Left renal pelvis (tissue), 4 donors: ENCODE data around the gene PDCD1LG2. TPM values are rescaled to one million over a fixed set of nuclear protein-coding genes. Genes with fewer than 3 reads are reported as not detected.
A peak's percentile ranks its signal among the peaks of the same experiment; 100 is the strongest.
"Not testable (repeated sequence)": the region's sequence is repeated elsewhere in the genome, so short reads cannot be mapped to it uniquely, and the experiment has no call there.

ENCODE experiments used
- DNase-seq, 4 donors: peaks; one replicate each; pipeline ENCODE4 v3.0.0-alpha.2; 2013; ENCODE audit warnings: low read depth in 4 of 4, low spot score in 3 of 4
- polyA plus RNA-seq, 4 donors: library from polyadenylated mRNA; unstranded; fragments of 120-200 nt; gene quantifications; one replicate each; pipeline ENCODE4 v1.2.1, GENCODE V29; 2013; ENCODE audit not compliant: insufficient read length in 4 of 4

PDCD1LG2 gene
- polyA plus RNA-seq, 4 donors, result 0.13 to 0.37 (median 0.27) TPM; not detected in 1

- DNase-seq, result no peak
Observed at GRCh38 chr9:5563417-5563815, 53.1 kb downstream of the PDCD1LG2 start.

GRCh38 chr9:5563886-5564285 lies 53.6 kb downstream of the PDCD1LG2 start:
- DNase-seq, result no peak

GRCh38 chr9:5566054-5566618 lies 55.8 kb downstream of the PDCD1LG2 start:
- DNase-seq, result no peak

- DNase-seq, result no peak
Observed at GRCh38 chr9:5568868-5569267, 58.5 kb downstream of the PDCD1LG2 start.

- no peak for DNase-seq
Observed at GRCh38 chr9:5569409-5569808, 59.1 kb downstream of the PDCD1LG2 start.

GRCh38 chr9:5569891-5570290 lies 59.6 kb downstream of the PDCD1LG2 start:
- DNase-seq, result no peak

- no peak for DNase-seq
Observed at GRCh38 chr9:5571629-5572232, 61.4 kb downstream of the PDCD1LG2 start.

- no peak for DNase-seq
Observed at GRCh38 chr9:5574097-5574496, 63.8 kb downstream of the PDCD1LG2 start.

- no peak for DNase-seq
Observed at GRCh38 chr9:5575000-5575399, 64.7 kb downstream of the PDCD1LG2 start.

GRCh38 chr9:5577225-5577624 lies 66.9 kb downstream of the PDCD1LG2 start:
- no peak for DNase-seq

- DNase-seq, result no peak
Observed at GRCh38 chr9:5578018-5578697, 67.8 kb downstream of the PDCD1LG2 start.

GRCh38 chr9:5578698-5579085 lies 68.4 kb downstream of the PDCD1LG2 start:
- no peak for DNase-seq

GRCh38 chr9:5579881-5580280 lies 69.5 kb downstream of the PDCD1LG2 start:
- DNase-seq, result no peak

GRCh38 chr9:5580650-5581049 lies 70.3 kb downstream of the PDCD1LG2 start:
- no peak for DNase-seq

GRCh38 chr9:5581706-5582105 lies 71.4 kb downstream of the PDCD1LG2 start:
- DNase-seq, result not testable (repeated sequence)

- no peak for DNase-seq
Observed at GRCh38 chr9:5582835-5583195, 72.5 kb downstream of the PDCD1LG2 start.

GRCh38 chr9:5586391-5586802 lies 76.1 kb downstream of the PDCD1LG2 start:
- no peak for DNase-seq

- no peak for DNase-seq
Observed at GRCh38 chr9:5587024-5587423, 76.7 kb downstream of the PDCD1LG2 start.

- DNase-seq, result no peak
Observed at GRCh38 chr9:5592231-5592630, 81.9 kb downstream of the PDCD1LG2 start.

- no peak for DNase-seq
Observed at GRCh38 chr9:5592904-5593303, 82.6 kb downstream of the PDCD1LG2 start.

GRCh38 chr9:5593904-5594303 lies 83.6 kb downstream of the PDCD1LG2 start:
- DNase-seq, result no peak

GRCh38 chr9:5596173-5596572 lies 85.8 kb downstream of the PDCD1LG2 start:
- peak in 1 of 4 donors; percentile 25 for DNase-seq
